ENCODE data around the gene ERVK3-1. TPM values are rescaled to one million over a fixed set of nuclear protein-coding genes. Genes with fewer than 3 reads are reported as not detected.

ERVK3-1 gene
- total RNA-seq, 1 donor from 2014 or later: 32.2 TPM

DNA sequence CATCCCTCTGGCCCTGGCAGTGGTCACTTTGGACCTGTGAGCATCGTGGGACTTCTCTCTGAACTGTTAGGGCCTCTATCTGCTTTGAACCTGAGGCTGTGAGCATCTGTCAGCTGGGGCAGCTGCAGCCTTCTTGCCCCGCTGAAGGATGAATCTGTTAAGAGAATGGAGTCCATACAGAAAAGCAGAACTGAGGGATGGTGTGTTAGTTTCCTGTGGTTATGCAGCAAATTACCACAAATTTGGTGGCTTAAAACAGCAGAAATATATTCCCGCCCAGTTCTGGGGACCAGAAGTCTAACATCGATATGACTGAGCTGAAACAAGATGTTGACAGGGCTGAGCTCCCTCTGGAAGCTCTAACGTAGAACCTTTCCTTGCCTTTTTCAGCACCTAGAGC lies 59.0 kb downstream of the ERVK3-1 start:
- no peak for DNase-seq (ENCODE audit: low spot score)

Other genes starting within 250 kb of the ERVK3-1 start
- gene ZNF135, start 246.1 kb upstream of the ERVK3-1 start, total RNA-seq: 11.1 TPM
- 111 TPM for gene ZSCAN18, start 207.1 kb upstream of the ERVK3-1 start, total RNA-seq
- gene ZNF329, start 154.6 kb upstream of the ERVK3-1 start, total RNA-seq: 16.9 TPM
- 33.8 TPM for gene ZNF274, start 122.3 kb upstream of the ERVK3-1 start, total RNA-seq
- gene ZNF544, start 76.5 kb upstream of the ERVK3-1 start, total RNA-seq: 30.4 TPM
- gene ZNF8, start 26.4 kb upstream of the ERVK3-1 start, total RNA-seq: 6.1 TPM
- gene ZSCAN22, start 21.6 kb downstream of the ERVK3-1 start, total RNA-seq: 4.7 TPM
- 8.1 TPM for gene A1BG, start 48.1 kb downstream of the ERVK3-1 start, total RNA-seq
- 3.5 TPM for gene ZNF497, start 57.4 kb downstream of the ERVK3-1 start, total RNA-seq
- gene ZNF837, start 75.7 kb downstream of the ERVK3-1 start, total RNA-seq: 2.9 TPM
- gene RPS5, start 81.9 kb downstream of the ERVK3-1 start, total RNA-seq: 614 TPM
- gene RNF225, start 90.3 kb downstream of the ERVK3-1 start, total RNA-seq: not detected
- gene ZNF584, start 103.3 kb downstream of the ERVK3-1 start, total RNA-seq: 13.9 TPM
- gene ZNF132, start 134.8 kb downstream of the ERVK3-1 start, total RNA-seq: 12.1 TPM
- gene ZNF324B, start 146.2 kb downstream of the ERVK3-1 start, total RNA-seq: 7.8 TPM
- 16.4 TPM for gene ZNF324, start 161.7 kb downstream of the ERVK3-1 start, total RNA-seq
- 19.4 TPM for gene ZNF446, start 171.0 kb downstream of the ERVK3-1 start, total RNA-seq
- 7.9 TPM for gene SLC27A5, start 206.6 kb downstream of the ERVK3-1 start, total RNA-seq
- gene ZBTB45, start 214.4 kb downstream of the ERVK3-1 start, total RNA-seq: 22.8 TPM
- gene TRIM28, start 238.7 kb downstream of the ERVK3-1 start, total RNA-seq: 286 TPM
- gene CHMP2A, start 249.7 kb downstream of the ERVK3-1 start, total RNA-seq: 154 TPM